ENCODE results near the gene LIPG. TPM values are rescaled to one million over a fixed set of nuclear protein-coding genes. Genes with fewer than 3 reads are reported as not detected.

LIPG gene
- total RNA-seq, 1 experiment from 2014 or later, result 92.0 TPM

GRCh38 chr18:49585781-49586663 is 24.2 kb downstream of the LIPG start:
- no peak overlapping the region for H3K4me3 ChIP-seq (ENCODE audit: low read depth in 2 of 2, low read length in 2 of 2)
- in situ Hi-C loops (cut with HindIII; ENCODE audit: low pct_unique_long_range_greater_than_20kb, low sequenced_read_pairs) (no loop called here), intact Hi-C loops (cut with micrococcal nuclease; ENCODE audit: unreplicated experiment) (no loop called here)
- BruUV-seq (replicated peaks), result no TSS peak
- no peaks in the 10 kb centered on the region for H3K9me3 ChIP-seq (ENCODE audit: control insufficient read depth, insufficient read depth, low read depth, low read length)
- POLR2A ChIA-PET, result no interaction called here
- TF ChIP-seq REST (IDR thresholded peaks at IDR 0.05; ENCODE audit: insufficient read depth in 1 of 2, low read depth in 2 of 2, low read length in 1 of 2) (no peak), SIN3A (IDR thresholded peaks at IDR 0.05; ENCODE audit: borderline replicate concordance, insufficient read depth, low read depth, low read length) (no peak), TCF7L2 (IDR thresholded peaks at IDR 0.05; ENCODE audit: low read depth, low read length) (no peak), POLR2AphosphoS5 (IDR thresholded peaks at IDR 0.05; ENCODE audit: low read depth, low read length) (no peak), CTCF (IDR thresholded peaks at IDR 0.05) (no peak)
- no peaks in the 10 kb centered on the region for H3K27me3 ChIP-seq (ENCODE audit: control insufficient read depth, insufficient read depth, low read length)
- CTCF ChIA-PET, result no interaction called here
- H3K4me1 ChIP-seq (ENCODE audit: control insufficient read depth, insufficient read depth, low read length), result no peaks in the 10 kb centered on the region
- no peak overlapping the region for H3K27ac ChIP-seq (ENCODE audit: low read length)
- DNase-seq (ENCODE audit: low read depth, low spot score) (no peak), ATAC-seq (no peak)
- no peaks in the 10 kb centered on the region for H3K36me3 ChIP-seq (ENCODE audit: control insufficient read depth, insufficient read depth, low read length)

GRCh38 chr18:49588171-49588570 is 26.3 kb downstream of the LIPG start:
- in situ Hi-C loops (cut with HindIII; ENCODE audit: low pct_unique_long_range_greater_than_20kb, low sequenced_read_pairs), result no loop called here
- POLR2A ChIA-PET, result no interaction called here
- H3K27ac ChIP-seq (ENCODE audit: low read length), result no peak overlapping the region

More at GRCh38 chr18:49588171-49588570, 26.3 kb downstream of the LIPG start:
- Histone ChIP-seq H3K4me3 (ENCODE audit: low read depth in 2 of 2, low read length in 2 of 2) (no peak overlapping the region), H3K4me1 (ENCODE audit: control insufficient read depth, insufficient read depth, low read length) (no peaks in the 10 kb centered on the region), H3K27me3 (ENCODE audit: control insufficient read depth, insufficient read depth, low read length) (no peaks in the 10 kb centered on the region), H3K9me3 (ENCODE audit: control insufficient read depth, insufficient read depth, low read depth, low read length) (no peaks in the 10 kb centered on the region), H3K36me3 (ENCODE audit: control insufficient read depth, insufficient read depth, low read length) (no peaks in the 10 kb centered on the region)
- TF ChIP-seq CTCF (IDR thresholded peaks at IDR 0.05) (no peak), TCF7L2 (IDR thresholded peaks at IDR 0.05; ENCODE audit: low read depth, low read length) (no peak), REST (IDR thresholded peaks at IDR 0.05; ENCODE audit: insufficient read depth in 1 of 2, low read depth in 2 of 2, low read length in 1 of 2) (no peak), SIN3A (IDR thresholded peaks at IDR 0.05; ENCODE audit: borderline replicate concordance, insufficient read depth, low read depth, low read length) (no peak), POLR2AphosphoS5 (IDR thresholded peaks at IDR 0.05; ENCODE audit: low read depth, low read length) (no peak)
- no TSS peak for BruUV-seq (replicated peaks)
- no peak for ATAC-seq
- intact Hi-C loops (cut with micrococcal nuclease; ENCODE audit: unreplicated experiment), result no loop called here
- DNase-seq (ENCODE audit: low read depth, low spot score), result no peak
- CTCF ChIA-PET, result no interaction called here
